GM12875 (cell line): ENCODE measurements around the gene MYO7A.

ENCODE experiments used
- H3K4me3 ChIP-seq: one replicate; pipeline ENCODE4 v1.5.1; 2011; ENCODE audit warnings: low read depth, low read length, control low read depth
- CTCF ChIP-seq: IDR thresholded peaks from 2 replicates; pipeline ENCODE4 v1.5.1; 2011; ENCODE audit warnings: low read depth, mild to moderate bottlenecking, control low read depth, inconsistent platforms, low read length, moderate library complexity, borderline replicate concordance; ENCODE audit not compliant: insufficient read depth

MYO7A gene

GRCh38 chr11:77118971-77119370 is 9.1 kb upstream of the MYO7A start:
- TF ChIP-seq CTCF: no peak
- H3K4me3 ChIP-seq: no peak overlapping the region

- TF ChIP-seq CTCF: no peak
- H3K4me3 ChIP-seq: no peak overlapping the region
These were observed 8.5 kb upstream of the MYO7A start for GRCh38 chr11:77119531-77119936.

- no peak overlapping the region for H3K4me3 ChIP-seq
- no peak for TF ChIP-seq CTCF
These were observed 7.5 kb upstream of the MYO7A start for GRCh38 chr11:77120571-77120970.

GRCh38 chr11:77121096-77121640 is 6.9 kb upstream of the MYO7A start:
- no peak overlapping the region for H3K4me3 ChIP-seq
- no peak for TF ChIP-seq CTCF

GRCh38 chr11:77121876-77122575 is 6.0 kb upstream of the MYO7A start:
- no peak for TF ChIP-seq CTCF

GRCh38 chr11:77122576-77123212 is 5.4 kb upstream of the MYO7A start:
- TF ChIP-seq CTCF: no peak
- no peak overlapping the region for H3K4me3 ChIP-seq

More at GRCh38 chr11:77121876-77122575, 6.0 kb upstream of the MYO7A start:
- no peak overlapping the region for H3K4me3 ChIP-seq

- TF ChIP-seq CTCF: no peak
- H3K4me3 ChIP-seq: no peak overlapping the region
These were observed 4.5 kb upstream of the MYO7A start for GRCh38 chr11:77123591-77123990.
